Ovary (tissue), 3 donors: ENCODE results near the gene B4GALT5.

Experiments
- CTCF ChIP-seq, 3 donors: fragments of 450-650 bp in 2 of 3; fragments of 200-600 bp in 1 of 3; IDR thresholded peaks; one replicate each; pipeline versions ENCODE4 v1.5.1 to v1.8.0; 2016 to 2022; ENCODE audit warnings: antibody characterized with exemption in 3 of 3, mild to moderate bottlenecking in 1 of 3
- POLR2A ChIP-seq: fragments of 450-650 bp; IDR thresholded peaks from one replicate; pipeline ENCODE4 v1.6.1; 2017; ENCODE audit warnings: antibody characterized with exemption, mild to moderate bottlenecking, moderate library complexity
- donor health status: DM: no; HTN: no; CAD: no.

DNA sequence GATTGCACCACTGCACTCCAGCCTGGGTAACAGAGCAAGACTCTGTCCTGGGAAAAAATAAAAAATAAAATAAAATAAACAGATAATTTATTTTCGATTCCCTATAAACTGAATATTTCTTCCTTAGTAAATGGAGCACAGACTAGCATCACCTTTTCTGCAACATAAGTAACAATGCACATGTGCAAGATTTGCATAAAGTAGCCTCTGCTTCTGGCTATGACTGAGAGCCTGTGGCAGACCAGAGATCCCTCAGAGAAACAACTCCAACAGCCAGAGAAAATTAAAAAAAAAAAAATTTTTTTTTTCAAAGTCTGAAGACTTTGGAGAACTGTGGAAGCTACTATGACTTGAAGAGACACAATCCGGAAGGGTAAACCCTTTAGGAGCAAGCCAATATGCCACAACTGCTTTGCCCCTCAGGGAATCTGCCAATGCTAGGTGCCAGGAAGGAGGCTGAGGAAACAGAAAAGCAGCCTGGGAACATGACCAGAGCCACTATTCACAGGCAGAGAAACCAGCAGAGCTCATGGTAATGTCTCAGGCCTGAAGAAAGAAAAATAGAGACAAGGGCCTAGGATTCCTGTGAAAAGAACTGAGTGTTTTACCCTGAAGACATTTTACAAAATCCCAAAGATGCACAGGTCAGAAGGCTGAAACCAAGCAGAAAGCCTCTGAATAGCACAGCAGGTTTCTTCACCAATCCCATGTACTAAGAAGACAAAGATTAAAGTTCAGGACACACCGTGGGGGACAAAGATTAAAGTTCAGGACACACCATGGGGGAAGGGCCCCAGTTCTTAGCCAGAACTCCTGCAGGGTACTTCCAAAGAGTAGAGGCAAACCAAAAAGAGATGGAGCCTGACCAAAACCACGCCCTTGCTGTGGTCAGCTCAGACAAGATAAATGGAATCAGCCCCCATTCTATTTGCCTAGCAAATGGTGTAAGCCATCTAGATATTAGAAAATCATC lies 25.8 kb downstream of the B4GALT5 start:
- TF ChIP-seq CTCF (IDR thresholded peaks at IDR 0.05), result no peak
- no peak for TF ChIP-seq POLR2A
